Effector memory CD4-positive, alpha-beta T cell (primary cell): ENCODE data around the gene KIF25.
"Not testable (repeated sequence)": the region's sequence is repeated elsewhere in the genome, so short reads cannot be mapped to it uniquely, and the experiment has no call there.

Source experiments
- DNase-seq, 3 donors: peaks; one replicate each; pipeline ENCODE4 v3.0.0-alpha.2; 2020
- H3K27ac ChIP-seq: 2 replicates; pipeline ENCODE4 v1.7.0; 2013; ENCODE audit warnings: mild to moderate bottlenecking, low read length, moderate library complexity; ENCODE audit not compliant: insufficient read depth, poor library complexity, severe bottlenecking
- H3K27me3 ChIP-seq: replicated peaks from 2 replicates; pipeline ENCODE4 v1.7.0; 2013; ENCODE audit warnings: mild to moderate bottlenecking, low read length; ENCODE audit not compliant: insufficient read depth, control insufficient read depth, poor library complexity, severe bottlenecking
- H3K36me3 ChIP-seq: 2 replicates; pipeline ENCODE4 v1.7.0; 2013; ENCODE audit warnings: mild to moderate bottlenecking, low read length, moderate library complexity; ENCODE audit not compliant: control insufficient read depth, insufficient read depth
- H3K4me1 ChIP-seq: 2 replicates; pipeline ENCODE4 v1.7.0; 2013; ENCODE audit warnings: low read length, mild to moderate bottlenecking; ENCODE audit not compliant: control insufficient read depth, insufficient read depth, poor library complexity, severe bottlenecking
- H3K4me3 ChIP-seq: 2 replicates; pipeline ENCODE4 v1.7.0; 2013; ENCODE audit warnings: low read length, low read depth, mild to moderate bottlenecking; ENCODE audit not compliant: insufficient read depth, poor library complexity, severe bottlenecking
- H3K9me3 ChIP-seq: 2 replicates; pipeline ENCODE4 v1.7.0; 2013; ENCODE audit warnings: mild to moderate bottlenecking, low read length, moderate library complexity; ENCODE audit not compliant: control insufficient read depth

KIF25 gene

GRCh38 chr6:167974640-167975344 is 22.7 kb upstream of the KIF25 start:
- H3K36me3 ChIP-seq: no peaks in the 10 kb centered on the region
- no peak overlapping the region for H3K4me3 ChIP-seq
- no peak overlapping the region for H3K27ac ChIP-seq
- no peaks in the 10 kb centered on the region for H3K4me1 ChIP-seq
- H3K27me3 ChIP-seq: no peaks in the 10 kb centered on the region
- no peak for DNase-seq
- H3K9me3 ChIP-seq: no peaks in the 10 kb centered on the region

DNA sequence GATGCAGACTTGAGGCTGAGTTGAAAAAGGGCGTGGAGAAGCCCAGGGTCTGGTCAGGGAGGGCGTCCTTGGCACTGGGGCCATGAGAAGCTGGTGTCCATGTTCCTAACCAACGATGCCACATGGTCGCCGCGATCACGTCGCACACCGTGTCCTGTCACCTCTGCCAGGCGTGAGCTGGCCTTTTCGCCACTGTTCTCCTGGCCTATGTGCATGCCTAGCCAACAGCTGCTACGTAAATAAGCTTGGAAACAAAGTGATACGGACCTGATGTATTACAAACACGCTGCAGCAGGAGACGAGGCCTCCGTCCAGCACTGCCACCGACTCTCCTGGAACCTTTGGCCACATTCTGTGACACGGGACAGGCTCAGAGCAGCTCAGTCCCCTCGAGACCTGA is 22.0 kb upstream of the KIF25 start:
- H3K4me1 ChIP-seq: no peaks in the 10 kb centered on the region
- no peak for DNase-seq
- no peaks in the 10 kb centered on the region for H3K27me3 ChIP-seq
- no peaks in the 10 kb centered on the region for H3K9me3 ChIP-seq
- H3K27ac ChIP-seq: no peak overlapping the region
- H3K36me3 ChIP-seq: no peaks in the 10 kb centered on the region
- H3K4me3 ChIP-seq: no peak overlapping the region

GRCh38 chr6:167976116-167976657 is 21.3 kb upstream of the KIF25 start:
- not testable (repeated sequence) for H3K36me3 ChIP-seq, DNase-seq, H3K4me1 ChIP-seq, H3K4me3 ChIP-seq, H3K27me3 ChIP-seq, H3K27ac ChIP-seq, H3K9me3 ChIP-seq

DNA sequence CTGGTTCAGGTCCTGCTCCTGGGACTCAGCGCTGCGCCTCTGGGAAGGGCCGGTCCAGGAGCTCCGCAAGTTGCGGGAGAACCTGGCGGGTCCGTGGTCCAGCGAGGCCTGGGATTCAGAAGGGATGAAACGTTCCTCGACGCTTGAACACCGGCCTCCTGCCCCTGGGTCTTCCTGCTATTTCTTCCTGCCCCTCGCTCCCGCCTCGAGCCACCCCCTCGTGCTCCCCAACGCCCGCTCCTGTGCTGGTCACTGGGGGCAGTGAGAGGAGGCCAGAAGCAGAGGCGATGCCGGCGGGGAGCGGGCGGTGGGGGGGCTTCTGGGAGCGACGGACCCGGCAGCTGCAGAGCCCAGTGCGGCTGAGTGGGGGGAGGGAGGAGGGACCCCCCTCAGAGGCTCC is 20.8 kb upstream of the KIF25 start:
- Histone ChIP-seq H3K9me3 (no peaks in the 10 kb centered on the region), H3K36me3 (no peaks in the 10 kb centered on the region), H3K4me1 (no peaks in the 10 kb centered on the region), H3K4me3 (no peak overlapping the region), H3K27ac (no peak overlapping the region), H3K27me3 (no peaks in the 10 kb centered on the region)
- DNase-seq: no peak

- H3K4me3 ChIP-seq: no peak overlapping the region
- no peak for DNase-seq
- no peaks in the 10 kb centered on the region for H3K36me3 ChIP-seq
- no peaks in the 10 kb centered on the region for H3K4me1 ChIP-seq
- no peaks in the 10 kb centered on the region for H3K27me3 ChIP-seq
- no peaks in the 10 kb centered on the region for H3K9me3 ChIP-seq
- no peak overlapping the region for H3K27ac ChIP-seq
Observed at GRCh38 chr6:167977717-167978467, 19.6 kb upstream of the KIF25 start.

GRCh38 chr6:167978607-167979006 is 18.9 kb upstream of the KIF25 start:
- H3K27me3 ChIP-seq: no peaks in the 10 kb centered on the region
- no peak for DNase-seq
- H3K36me3 ChIP-seq: no peaks in the 10 kb centered on the region
- no peak overlapping the region for H3K4me3 ChIP-seq
- H3K9me3 ChIP-seq: no peaks in the 10 kb centered on the region
- no peaks in the 10 kb centered on the region for H3K4me1 ChIP-seq
- no peak overlapping the region for H3K27ac ChIP-seq

GRCh38 chr6:167979436-167980139 is 17.9 kb upstream of the KIF25 start:
- Histone ChIP-seq H3K27ac (no peak overlapping the region), H3K9me3 (no peaks in the 10 kb centered on the region)
- no peak for DNase-seq

DNA sequence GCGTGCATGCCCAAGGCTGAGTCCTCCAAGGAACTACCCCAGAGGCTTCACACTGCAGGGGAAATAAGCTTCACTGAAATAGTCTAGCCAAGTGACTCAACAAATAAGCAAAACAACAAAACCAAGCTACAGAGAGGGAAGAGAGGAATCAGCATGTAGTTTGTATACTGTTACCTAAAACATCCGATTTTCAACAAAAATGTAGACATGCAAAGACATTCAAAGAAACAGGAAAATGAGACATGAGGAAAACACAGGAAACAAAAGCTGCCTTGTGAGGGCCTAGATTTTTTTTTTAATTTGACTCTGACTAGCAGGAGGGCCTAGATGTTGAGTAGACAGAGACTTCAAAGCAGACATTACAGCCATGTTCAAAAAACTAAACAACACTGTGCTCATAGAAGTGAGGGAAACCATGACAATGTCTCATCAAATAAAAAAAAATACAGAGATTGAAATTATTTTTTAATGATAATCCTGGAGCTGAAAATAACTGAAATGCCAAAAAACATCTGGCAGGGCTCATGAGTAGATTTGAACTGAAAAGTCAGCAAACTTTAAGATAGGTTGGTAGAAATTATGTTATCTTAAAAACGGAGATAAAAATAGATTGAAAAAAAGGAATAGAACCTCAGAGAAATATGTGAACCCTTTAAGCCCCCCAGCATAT is 16.4 kb upstream of the KIF25 start:
- no peak for DNase-seq
- H3K4me1 ChIP-seq: no peaks in the 10 kb centered on the region
- no peak overlapping the region for H3K27ac ChIP-seq

More at GRCh38 chr6:167979436-167980139, 17.9 kb upstream of the KIF25 start:
- no peaks in the 10 kb centered on the region for H3K36me3 ChIP-seq
- H3K4me3 ChIP-seq: no peak overlapping the region
- no peaks in the 10 kb centered on the region for H3K27me3 ChIP-seq
- no peaks in the 10 kb centered on the region for H3K4me1 ChIP-seq

DNA sequence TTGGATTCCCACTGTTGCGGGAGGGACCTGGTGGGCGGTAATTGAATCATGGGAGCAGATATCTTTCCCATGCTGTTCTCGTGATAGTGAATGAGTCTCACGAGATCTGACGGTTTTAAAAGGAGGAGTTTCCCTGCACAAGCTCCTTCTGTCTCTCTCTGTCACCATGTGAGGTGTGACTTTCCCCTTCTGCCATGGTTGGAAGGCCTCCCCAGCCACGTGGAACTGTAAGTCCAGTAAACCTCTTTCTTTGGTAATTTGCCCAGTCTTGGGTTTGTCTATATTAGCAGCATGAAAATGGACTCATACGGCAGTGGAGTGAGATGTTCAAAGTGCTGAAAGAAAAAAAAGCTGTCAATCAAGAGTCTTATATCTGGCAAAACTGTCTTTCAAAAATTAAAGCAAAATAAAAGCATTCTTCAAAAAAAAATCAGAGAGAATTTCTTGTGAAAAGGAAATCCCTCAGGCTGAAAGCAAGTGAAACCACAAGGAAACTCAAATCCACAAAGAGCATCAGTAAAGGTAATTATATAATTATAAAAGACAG is 15.5 kb upstream of the KIF25 start:
- H3K36me3 ChIP-seq: no peaks in the 10 kb centered on the region
- H3K27me3 ChIP-seq: no peaks in the 10 kb centered on the region
- H3K4me1 ChIP-seq: no peaks in the 10 kb centered on the region
- no peak for DNase-seq
- H3K9me3 ChIP-seq: no peaks in the 10 kb centered on the region
- H3K27ac ChIP-seq: no peak overlapping the region
- H3K4me3 ChIP-seq: no peak overlapping the region

More for the DNA sequence above, 16.4 kb upstream of the KIF25 start:
- no peaks in the 10 kb centered on the region for H3K9me3 ChIP-seq
- H3K27me3 ChIP-seq: no peaks in the 10 kb centered on the region
- no peak overlapping the region for H3K4me3 ChIP-seq
- no peaks in the 10 kb centered on the region for H3K36me3 ChIP-seq
